HL-60 (cell line): ENCODE measurements around the gene SOCS3.

ENCODE experiments used
- DNase-seq, 2 experiments: peaks; one replicate each; pipeline ENCODE4 v3.0.0-alpha.2; 2010 to 2020; ENCODE audit warnings: low read depth in 1 of 2, low spot score in 1 of 2
- H3K27ac ChIP-seq: fragments of 250-450 bp; sonication (Bioruptor Pico); replicated peaks from 2 replicates; pipeline ENCODE4 v1.5.1; 2020; ENCODE audit warnings: mild to moderate bottlenecking, moderate library complexity
- H3K27me3 ChIP-seq: fragments of 250-450 bp; sonication (Bioruptor Pico); 2 replicates; pipeline ENCODE4 v1.5.1; 2021; ENCODE audit warnings: mild to moderate bottlenecking, moderate library complexity; ENCODE audit not compliant: insufficient read depth, poor library complexity, severe bottlenecking
- H3K4me3 ChIP-seq: replicated peaks from 2 replicates; pipeline ENCODE4 v1.5.1; 2011; ENCODE audit warnings: mild to moderate bottlenecking, control low read depth, low read length; ENCODE audit not compliant: insufficient read depth
- GABPA ChIP-seq: IDR thresholded peaks from 2 replicates; pipeline ENCODE4 v1.6.1; 2012; ENCODE audit warnings: low read depth
- POLR2AphosphoS5 ChIP-seq: IDR thresholded peaks from 2 replicates; pipeline ENCODE4 v1.6.1; 2012; ENCODE audit warnings: low read depth
- SPI1 ChIP-seq: IDR thresholded peaks from 2 replicates; pipeline ENCODE4 v1.6.1; 2012; ENCODE audit warnings: low read depth, mild to moderate bottlenecking, borderline replicate concordance
- TF ChIP-seq, protein P1 (sequence below): IDR thresholded peaks from 2 replicates; pipeline ENCODE4 v1.6.1; 2012; ENCODE audit warnings: low read depth; ENCODE audit not compliant: insufficient replicate concordance
- TF ChIP-seq, protein P2 (sequence below): IDR thresholded peaks from one replicate; pipeline ENCODE4 v1.5.1; 2011; ENCODE audit warnings: low read length, control low read depth, inconsistent platforms; ENCODE audit not compliant: insufficient read depth

The SOCS3 gene

DNA sequence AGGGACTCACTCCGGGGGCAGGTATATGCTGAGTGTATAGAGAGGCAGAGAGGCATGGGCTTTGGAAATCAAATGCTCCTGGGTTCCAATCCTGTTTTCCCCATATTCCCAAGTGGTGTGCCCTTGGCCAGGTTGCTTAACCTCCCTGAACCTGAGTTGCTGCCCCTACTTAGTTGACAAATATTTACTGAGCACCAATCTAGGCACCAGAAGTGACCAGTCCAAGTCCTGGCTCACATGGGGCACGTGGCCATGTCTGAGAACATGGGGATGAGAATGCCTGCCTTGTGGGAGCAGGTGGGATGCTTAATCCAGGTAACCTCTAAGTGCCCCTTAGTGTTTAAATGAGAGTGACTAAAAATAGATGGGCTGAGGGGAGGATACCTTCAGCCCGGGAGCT is 4.2 kb downstream of the SOCS3 start:
- Histone ChIP-seq H3K4me3 (no peak overlapping the region), H3K27me3 (peaks cover 14% of the 10 kb centered on the region), H3K27ac (no peak overlapping the region)
- no peak for DNase-seq
- TF ChIP-seq POLR2AphosphoS5 (no peak), GABPA (no peak), SPI1 (no peak)
- TF ChIP-seq, protein P1, sequence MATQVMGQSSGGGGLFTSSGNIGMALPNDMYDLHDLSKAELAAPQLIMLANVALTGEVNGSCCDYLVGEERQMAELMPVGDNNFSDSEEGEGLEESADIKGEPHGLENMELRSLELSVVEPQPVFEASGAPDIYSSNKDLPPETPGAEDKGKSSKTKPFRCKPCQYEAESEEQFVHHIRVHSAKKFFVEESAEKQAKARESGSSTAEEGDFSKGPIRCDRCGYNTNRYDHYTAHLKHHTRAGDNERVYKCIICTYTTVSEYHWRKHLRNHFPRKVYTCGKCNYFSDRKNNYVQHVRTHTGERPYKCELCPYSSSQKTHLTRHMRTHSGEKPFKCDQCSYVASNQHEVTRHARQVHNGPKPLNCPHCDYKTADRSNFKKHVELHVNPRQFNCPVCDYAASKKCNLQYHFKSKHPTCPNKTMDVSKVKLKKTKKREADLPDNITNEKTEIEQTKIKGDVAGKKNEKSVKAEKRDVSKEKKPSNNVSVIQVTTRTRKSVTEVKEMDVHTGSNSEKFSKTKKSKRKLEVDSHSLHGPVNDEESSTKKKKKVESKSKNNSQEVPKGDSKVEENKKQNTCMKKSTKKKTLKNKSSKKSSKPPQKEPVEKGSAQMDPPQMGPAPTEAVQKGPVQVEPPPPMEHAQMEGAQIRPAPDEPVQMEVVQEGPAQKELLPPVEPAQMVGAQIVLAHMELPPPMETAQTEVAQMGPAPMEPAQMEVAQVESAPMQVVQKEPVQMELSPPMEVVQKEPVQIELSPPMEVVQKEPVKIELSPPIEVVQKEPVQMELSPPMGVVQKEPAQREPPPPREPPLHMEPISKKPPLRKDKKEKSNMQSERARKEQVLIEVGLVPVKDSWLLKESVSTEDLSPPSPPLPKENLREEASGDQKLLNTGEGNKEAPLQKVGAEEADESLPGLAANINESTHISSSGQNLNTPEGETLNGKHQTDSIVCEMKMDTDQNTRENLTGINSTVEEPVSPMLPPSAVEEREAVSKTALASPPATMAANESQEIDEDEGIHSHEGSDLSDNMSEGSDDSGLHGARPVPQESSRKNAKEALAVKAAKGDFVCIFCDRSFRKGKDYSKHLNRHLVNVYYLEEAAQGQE: no peak
- TF ChIP-seq, protein P2, sequence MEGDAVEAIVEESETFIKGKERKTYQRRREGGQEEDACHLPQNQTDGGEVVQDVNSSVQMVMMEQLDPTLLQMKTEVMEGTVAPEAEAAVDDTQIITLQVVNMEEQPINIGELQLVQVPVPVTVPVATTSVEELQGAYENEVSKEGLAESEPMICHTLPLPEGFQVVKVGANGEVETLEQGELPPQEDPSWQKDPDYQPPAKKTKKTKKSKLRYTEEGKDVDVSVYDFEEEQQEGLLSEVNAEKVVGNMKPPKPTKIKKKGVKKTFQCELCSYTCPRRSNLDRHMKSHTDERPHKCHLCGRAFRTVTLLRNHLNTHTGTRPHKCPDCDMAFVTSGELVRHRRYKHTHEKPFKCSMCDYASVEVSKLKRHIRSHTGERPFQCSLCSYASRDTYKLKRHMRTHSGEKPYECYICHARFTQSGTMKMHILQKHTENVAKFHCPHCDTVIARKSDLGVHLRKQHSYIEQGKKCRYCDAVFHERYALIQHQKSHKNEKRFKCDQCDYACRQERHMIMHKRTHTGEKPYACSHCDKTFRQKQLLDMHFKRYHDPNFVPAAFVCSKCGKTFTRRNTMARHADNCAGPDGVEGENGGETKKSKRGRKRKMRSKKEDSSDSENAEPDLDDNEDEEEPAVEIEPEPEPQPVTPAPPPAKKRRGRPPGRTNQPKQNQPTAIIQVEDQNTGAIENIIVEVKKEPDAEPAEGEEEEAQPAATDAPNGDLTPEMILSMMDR: no peak

- H3K4me3 ChIP-seq: no peak overlapping the region
- TF ChIP-seq POLR2AphosphoS5 (no peak), GABPA (no peak), SPI1 (no peak)
- TF ChIP-seq, protein P2: no peak
- TF ChIP-seq, protein P1: no peak
- H3K27me3 ChIP-seq: peaks cover 14% of the 10 kb centered on the region
- H3K27ac ChIP-seq: no peak overlapping the region
- no peak for DNase-seq
Measured at GRCh38 chr17:78355045-78355641, 4.7 kb downstream of the SOCS3 start.

DNA sequence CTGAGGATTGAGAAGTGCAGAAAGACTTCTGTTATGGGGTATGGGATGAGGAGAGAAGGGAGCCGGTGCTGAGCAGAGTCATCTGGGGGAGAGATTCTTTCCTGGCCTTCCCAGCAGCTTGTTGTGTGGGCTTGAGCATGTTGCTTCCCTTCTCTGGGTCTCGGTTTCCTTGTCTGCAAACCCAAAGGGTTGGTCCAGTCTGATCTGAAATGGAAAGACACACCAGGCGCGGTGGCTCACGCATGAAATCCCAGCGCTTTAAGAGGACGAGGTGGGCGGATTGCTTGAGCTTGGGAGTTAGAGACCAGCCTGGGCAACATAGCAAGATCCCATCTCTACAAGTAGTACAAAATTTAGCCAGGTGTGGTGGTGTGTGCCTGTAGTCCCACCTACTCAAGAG is 6.0 kb downstream of the SOCS3 start:
- Histone ChIP-seq H3K27me3 (peaks cover 8% of the 10 kb centered on the region), H3K4me3 (no peak overlapping the region), H3K27ac (no peak overlapping the region)
- TF ChIP-seq, protein P1: no peak
- TF ChIP-seq POLR2AphosphoS5 (no peak), GABPA (no peak), SPI1 (no peak)
- TF ChIP-seq, protein P2: no peak
- no peak for DNase-seq
